Activated CD4-positive, alpha-beta T cell treated with anti-CD3 and anti-CD28 coated beads, Interleukin-2, amount 50 U/mL, for 24 hours (primary cell): ENCODE results near the gene AUH.

Source experiments
- DNase-seq, 2 donors: peaks; one replicate each; pipeline ENCODE4 v3.0.0-alpha.2; 2020; ENCODE audit warnings: low read depth in 1 of 2, low spot score in 1 of 2

AUH gene

GRCh38 chr9:91172329-91172728, 189.4 kb downstream of the AUH start:
- no peak for DNase-seq

- DNase-seq = no peak
Observed at GRCh38 chr9:91170951-91171350, 190.8 kb downstream of the AUH start.

GRCh38 chr9:91166796-91167366, 194.8 kb downstream of the AUH start:
- DNase-seq = no peak

- peak in 1 of 2 donors; percentile 45 for DNase-seq
Observed at GRCh38 chr9:91164724-91165520, 196.8 kb downstream of the AUH start.
